RWPE2 (cell line): ENCODE data around the gene ANO6.

ENCODE experiments used
- ATAC-seq: fragments of 200-7000 bp; cut with Tn5 transposase; 3 replicates; pipeline ENCODE4 v1.9.1; 2021; ENCODE audit warnings: low read depth
- DNase-seq: peaks from one replicate; pipeline ENCODE4 v3.0.0-alpha.2; 2020; ENCODE audit warnings: low spot score
- H3K27ac ChIP-seq: fragments of 450-650 bp; 2 replicates; pipeline ENCODE4 v1.5.1; 2017; ENCODE audit warnings: mild to moderate bottlenecking; ENCODE audit not compliant: poor library complexity, severe bottlenecking
- H3K27me3 ChIP-seq: fragments of 250-450 bp; sonication (Bioruptor Pico); 2 replicates; pipeline ENCODE4 v1.5.1; 2021; ENCODE audit warnings: mild to moderate bottlenecking, moderate library complexity; ENCODE audit not compliant: insufficient read depth, poor library complexity, severe bottlenecking
- H3K36me3 ChIP-seq: fragments of 250-450 bp; sonication (Bioruptor Pico); 2 replicates; pipeline ENCODE4 v1.5.1; 2020; ENCODE audit warnings: low read depth, mild to moderate bottlenecking, moderate library complexity
- H3K4me1 ChIP-seq: fragments of 250-450 bp; sonication (Bioruptor Pico); 2 replicates; pipeline ENCODE4 v1.5.1; 2021; ENCODE audit warnings: mild to moderate bottlenecking, moderate library complexity; ENCODE audit not compliant: insufficient read depth, poor library complexity, severe bottlenecking
- H3K4me3 ChIP-seq: fragments of 250-450 bp; sonication (Bioruptor Pico); 2 replicates; pipeline ENCODE4 v1.5.1; 2021; ENCODE audit warnings: mild to moderate bottlenecking, moderate library complexity; ENCODE audit not compliant: severe bottlenecking
- H3K9me3 ChIP-seq: fragments of 250-450 bp; sonication (Bioruptor Pico); 2 replicates; pipeline ENCODE4 v1.5.1; 2021; ENCODE audit warnings: mild to moderate bottlenecking, moderate library complexity; ENCODE audit not compliant: severe bottlenecking
- TF ChIP-seq, protein P1 (sequence below): fragments of 450-650 bp; IDR thresholded peaks from one replicate; pipeline ENCODE4 v1.5.1; 2017; ENCODE audit warnings: mild to moderate bottlenecking, moderate library complexity; ENCODE audit not compliant: poor library complexity, severe bottlenecking

Gene ANO6

DNA sequence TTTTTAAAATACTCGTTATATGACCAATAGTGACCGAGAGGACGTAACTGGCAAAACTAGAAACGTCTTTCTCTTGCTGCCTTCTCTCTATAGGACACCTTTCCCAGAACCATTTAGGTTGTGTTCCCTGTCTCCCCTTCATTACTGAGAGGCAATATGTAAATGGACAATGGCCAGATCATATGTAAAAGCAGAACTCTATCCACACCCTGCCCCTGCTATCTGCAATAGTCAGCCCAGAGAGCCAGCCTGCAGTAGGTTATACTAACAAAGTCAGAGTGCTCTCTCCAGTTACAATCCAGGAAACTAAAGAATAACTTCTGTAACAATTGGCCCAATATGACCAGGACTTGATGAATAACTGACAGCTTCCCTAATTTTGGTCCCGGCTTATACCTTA lies 216.8 kb downstream of the ANO6 start:
- TF ChIP-seq, protein P1, sequence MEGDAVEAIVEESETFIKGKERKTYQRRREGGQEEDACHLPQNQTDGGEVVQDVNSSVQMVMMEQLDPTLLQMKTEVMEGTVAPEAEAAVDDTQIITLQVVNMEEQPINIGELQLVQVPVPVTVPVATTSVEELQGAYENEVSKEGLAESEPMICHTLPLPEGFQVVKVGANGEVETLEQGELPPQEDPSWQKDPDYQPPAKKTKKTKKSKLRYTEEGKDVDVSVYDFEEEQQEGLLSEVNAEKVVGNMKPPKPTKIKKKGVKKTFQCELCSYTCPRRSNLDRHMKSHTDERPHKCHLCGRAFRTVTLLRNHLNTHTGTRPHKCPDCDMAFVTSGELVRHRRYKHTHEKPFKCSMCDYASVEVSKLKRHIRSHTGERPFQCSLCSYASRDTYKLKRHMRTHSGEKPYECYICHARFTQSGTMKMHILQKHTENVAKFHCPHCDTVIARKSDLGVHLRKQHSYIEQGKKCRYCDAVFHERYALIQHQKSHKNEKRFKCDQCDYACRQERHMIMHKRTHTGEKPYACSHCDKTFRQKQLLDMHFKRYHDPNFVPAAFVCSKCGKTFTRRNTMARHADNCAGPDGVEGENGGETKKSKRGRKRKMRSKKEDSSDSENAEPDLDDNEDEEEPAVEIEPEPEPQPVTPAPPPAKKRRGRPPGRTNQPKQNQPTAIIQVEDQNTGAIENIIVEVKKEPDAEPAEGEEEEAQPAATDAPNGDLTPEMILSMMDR: no peak
- Histone ChIP-seq H3K36me3 (peaks cover 29% of the 10 kb centered on the region), H3K4me1 (no peaks in the 10 kb centered on the region), H3K4me3 (no peak overlapping the region), H3K27me3 (no peaks in the 10 kb centered on the region), H3K27ac (no peak overlapping the region), H3K9me3 (no peaks in the 10 kb centered on the region)
- ATAC-seq: no peak
- DNase-seq: no peak

DNA sequence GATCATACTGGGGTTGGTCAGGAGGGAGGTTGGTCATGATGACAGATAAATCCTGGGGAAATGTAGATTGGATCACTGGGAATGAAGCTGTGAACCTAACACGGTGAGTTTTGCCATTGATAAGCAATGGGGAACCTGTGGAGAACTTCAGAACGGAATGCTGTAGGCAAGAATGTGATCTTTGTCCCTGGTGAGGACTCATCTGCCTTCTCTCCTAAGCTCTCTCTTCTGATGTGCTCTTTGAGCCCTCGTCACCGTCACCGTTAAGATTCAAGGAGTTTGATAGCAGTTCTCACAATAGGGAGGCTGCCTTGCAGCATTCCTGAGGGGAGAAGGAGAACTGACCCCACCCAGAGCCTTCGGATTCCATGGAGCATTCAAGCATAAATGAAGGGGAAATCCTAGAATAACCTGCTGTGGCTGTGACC lies 217.6 kb downstream of the ANO6 start:
- DNase-seq (no peak), ATAC-seq (no peak)
- Histone ChIP-seq H3K27me3 (no peaks in the 10 kb centered on the region), H3K36me3 (peaks cover 23% of the 10 kb centered on the region), H3K27ac (no peak overlapping the region), H3K9me3 (no peaks in the 10 kb centered on the region), H3K4me1 (no peaks in the 10 kb centered on the region), H3K4me3 (no peak overlapping the region)
- TF ChIP-seq, protein P1: no peak

DNA sequence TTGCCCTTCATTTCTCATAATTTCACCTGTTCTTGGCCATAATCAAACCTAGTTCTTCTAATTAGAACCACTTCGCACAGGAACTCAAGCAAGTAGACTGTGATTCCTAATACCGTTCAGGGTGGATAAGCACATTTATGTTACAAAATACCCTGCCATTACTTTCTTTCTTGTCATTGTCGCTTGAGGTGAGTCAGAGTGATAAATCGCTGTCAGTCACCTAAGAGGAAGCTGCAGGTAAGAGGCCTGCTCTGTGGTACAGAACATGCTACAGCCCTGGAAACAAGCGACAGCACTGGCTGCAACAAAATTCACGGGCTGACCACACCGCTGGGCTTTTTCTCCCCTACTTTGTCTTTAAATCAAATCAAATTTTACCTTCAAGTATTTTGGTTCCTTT lies 218.2 kb downstream of the ANO6 start:
- H3K4me1 ChIP-seq: no peaks in the 10 kb centered on the region
- no peak for ATAC-seq
- H3K4me3 ChIP-seq: no peak overlapping the region
- TF ChIP-seq, protein P1: no peak
- no peak overlapping the region for H3K27ac ChIP-seq
- peaks cover 17% of the 10 kb centered on the region for H3K36me3 ChIP-seq
- H3K9me3 ChIP-seq: no peaks in the 10 kb centered on the region
- no peaks in the 10 kb centered on the region for H3K27me3 ChIP-seq
- no peak for DNase-seq

DNA sequence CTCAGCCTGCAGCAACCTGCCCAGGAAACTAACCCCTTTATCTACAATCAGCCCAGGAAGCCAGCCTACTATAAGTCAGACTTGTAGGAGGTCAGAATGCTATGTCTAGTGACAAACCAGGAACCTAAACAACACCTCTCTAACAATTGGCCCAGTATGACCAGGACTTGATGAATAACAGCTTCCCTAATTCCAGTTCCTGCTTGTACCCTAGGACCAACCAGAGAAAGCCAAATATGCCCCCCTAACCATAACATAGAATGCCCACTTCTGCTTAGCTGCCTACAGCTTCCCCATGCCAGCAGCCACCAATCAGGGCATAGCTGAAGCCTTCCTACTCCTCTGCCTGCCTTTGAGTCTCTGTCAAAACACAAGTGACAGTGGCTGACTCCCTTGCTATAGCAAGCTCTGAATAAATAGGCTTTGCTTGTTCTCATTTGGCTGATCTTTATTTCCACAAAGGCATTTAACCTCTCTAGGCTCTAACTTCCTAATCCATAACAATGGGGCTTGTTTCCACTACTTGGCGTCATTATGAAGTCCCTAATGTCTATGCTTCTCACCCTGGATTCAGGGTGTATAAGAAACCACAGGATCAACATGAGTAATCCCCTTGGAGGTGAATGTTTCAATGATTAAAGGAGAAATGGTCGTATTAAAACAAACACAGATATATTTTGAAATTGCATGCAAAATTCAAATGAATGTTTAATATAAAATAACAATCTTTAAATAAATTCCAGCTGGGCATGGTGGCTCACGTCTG lies 220.2 kb downstream of the ANO6 start:
- TF ChIP-seq, protein P1: no peak
- Histone ChIP-seq H3K4me1 (no peaks in the 10 kb centered on the region), H3K27me3 (no peaks in the 10 kb centered on the region), H3K9me3 (no peaks in the 10 kb centered on the region), H3K27ac (no peak overlapping the region), H3K36me3 (peaks cover 7% of the 10 kb centered on the region; the same call in 1 of the 2 replicates), H3K4me3 (no peak overlapping the region)
- no peak for ATAC-seq
- no peak for DNase-seq

DNA sequence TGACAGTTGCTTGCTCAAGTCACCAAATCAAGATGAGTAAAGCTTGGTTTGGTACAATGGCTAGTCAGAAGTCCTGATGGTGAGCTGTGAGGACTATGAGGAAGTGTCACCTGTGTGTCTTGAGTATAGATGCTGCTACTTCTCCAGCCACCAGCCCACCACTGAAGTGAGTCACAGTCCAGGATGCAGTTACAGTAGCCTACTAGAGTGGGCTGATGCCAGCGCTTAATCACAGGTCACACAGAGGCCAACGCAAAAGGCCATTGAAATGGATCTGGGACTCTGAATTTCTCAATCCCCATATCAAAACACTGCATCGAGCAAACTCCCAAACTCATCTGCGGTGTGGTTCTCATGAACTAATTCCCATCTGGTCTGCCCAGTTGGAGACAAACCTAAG lies 223.1 kb downstream of the ANO6 start:
- H3K9me3 ChIP-seq: no peaks in the 10 kb centered on the region
- H3K27ac ChIP-seq: no peak overlapping the region
- no peaks in the 10 kb centered on the region for H3K4me1 ChIP-seq
- no peaks in the 10 kb centered on the region for H3K27me3 ChIP-seq
- DNase-seq: no peak
- no peaks in the 10 kb centered on the region for H3K36me3 ChIP-seq
- no peak overlapping the region for H3K4me3 ChIP-seq
- TF ChIP-seq, protein P1: no peak
- no peak for ATAC-seq
